Fibroblast of mammary gland (primary cell): ENCODE measurements around the gene MAPRE3.

Experiments used
- DNase-seq: peaks from one replicate; pipeline ENCODE4 v3.0.0-alpha.2; 2010; ENCODE audit warnings: low read depth
- H3K4me3 ChIP-seq: 2 replicates; pipeline ENCODE4 v1.5.1; 2011; ENCODE audit warnings: low read depth, mild to moderate bottlenecking, low read length, moderate library complexity; ENCODE audit not compliant: control insufficient read depth
- TF ChIP-seq, protein P1 (sequence below): conservative IDR thresholded peaks from 2 replicates; pipeline ENCODE4 v1.5.1; 2011; ENCODE audit warnings: low read depth, low read length, inconsistent platforms; ENCODE audit not compliant: control insufficient read depth, insufficient read depth

The MAPRE3 gene

DNA sequence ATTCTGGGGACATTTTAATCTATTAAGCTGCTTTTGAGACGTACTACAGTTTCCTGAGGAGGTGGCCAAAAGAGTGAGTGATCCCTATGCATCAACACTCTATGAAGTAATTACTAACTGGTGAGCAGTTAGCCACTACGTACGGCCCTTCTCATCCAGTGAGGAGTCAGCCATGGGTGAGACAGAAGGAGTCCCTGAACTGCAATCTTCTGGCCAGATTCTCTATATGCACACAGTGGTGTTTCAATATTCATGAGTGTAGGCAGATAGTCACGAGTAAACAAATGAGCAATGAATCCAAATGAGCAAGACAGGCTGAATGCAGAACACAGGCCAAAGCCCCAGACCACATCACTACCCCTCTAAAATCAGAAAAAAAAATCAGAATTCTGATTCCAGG is 32.6 kb downstream of the MAPRE3 start:
- no peak overlapping the region for H3K4me3 ChIP-seq
- peak; percentile 68 for DNase-seq
- TF ChIP-seq, protein P1, sequence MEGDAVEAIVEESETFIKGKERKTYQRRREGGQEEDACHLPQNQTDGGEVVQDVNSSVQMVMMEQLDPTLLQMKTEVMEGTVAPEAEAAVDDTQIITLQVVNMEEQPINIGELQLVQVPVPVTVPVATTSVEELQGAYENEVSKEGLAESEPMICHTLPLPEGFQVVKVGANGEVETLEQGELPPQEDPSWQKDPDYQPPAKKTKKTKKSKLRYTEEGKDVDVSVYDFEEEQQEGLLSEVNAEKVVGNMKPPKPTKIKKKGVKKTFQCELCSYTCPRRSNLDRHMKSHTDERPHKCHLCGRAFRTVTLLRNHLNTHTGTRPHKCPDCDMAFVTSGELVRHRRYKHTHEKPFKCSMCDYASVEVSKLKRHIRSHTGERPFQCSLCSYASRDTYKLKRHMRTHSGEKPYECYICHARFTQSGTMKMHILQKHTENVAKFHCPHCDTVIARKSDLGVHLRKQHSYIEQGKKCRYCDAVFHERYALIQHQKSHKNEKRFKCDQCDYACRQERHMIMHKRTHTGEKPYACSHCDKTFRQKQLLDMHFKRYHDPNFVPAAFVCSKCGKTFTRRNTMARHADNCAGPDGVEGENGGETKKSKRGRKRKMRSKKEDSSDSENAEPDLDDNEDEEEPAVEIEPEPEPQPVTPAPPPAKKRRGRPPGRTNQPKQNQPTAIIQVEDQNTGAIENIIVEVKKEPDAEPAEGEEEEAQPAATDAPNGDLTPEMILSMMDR = no peak

DNA sequence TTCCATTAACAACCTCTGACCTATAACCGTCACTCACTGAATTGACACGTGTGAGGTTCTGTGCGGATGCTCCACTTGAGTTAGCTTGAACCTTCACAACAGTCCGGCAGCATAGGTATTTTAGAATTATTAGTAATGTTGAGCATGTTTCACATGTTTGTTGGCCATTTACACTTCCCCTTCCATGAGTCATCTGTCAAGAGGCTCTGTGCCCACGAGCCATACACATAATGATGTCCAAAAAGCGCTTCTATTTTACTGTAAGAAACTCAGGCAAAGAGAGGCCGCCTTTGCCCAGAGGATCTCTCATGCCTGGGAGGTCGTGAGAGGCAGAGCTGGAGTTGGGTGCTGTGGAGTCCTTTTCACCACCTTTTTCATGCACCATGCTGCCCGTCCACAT is 33.4 kb downstream of the MAPRE3 start:
- no peak overlapping the region for H3K4me3 ChIP-seq
- DNase-seq = peak; percentile 59
- TF ChIP-seq, protein P1 = no peak

DNA sequence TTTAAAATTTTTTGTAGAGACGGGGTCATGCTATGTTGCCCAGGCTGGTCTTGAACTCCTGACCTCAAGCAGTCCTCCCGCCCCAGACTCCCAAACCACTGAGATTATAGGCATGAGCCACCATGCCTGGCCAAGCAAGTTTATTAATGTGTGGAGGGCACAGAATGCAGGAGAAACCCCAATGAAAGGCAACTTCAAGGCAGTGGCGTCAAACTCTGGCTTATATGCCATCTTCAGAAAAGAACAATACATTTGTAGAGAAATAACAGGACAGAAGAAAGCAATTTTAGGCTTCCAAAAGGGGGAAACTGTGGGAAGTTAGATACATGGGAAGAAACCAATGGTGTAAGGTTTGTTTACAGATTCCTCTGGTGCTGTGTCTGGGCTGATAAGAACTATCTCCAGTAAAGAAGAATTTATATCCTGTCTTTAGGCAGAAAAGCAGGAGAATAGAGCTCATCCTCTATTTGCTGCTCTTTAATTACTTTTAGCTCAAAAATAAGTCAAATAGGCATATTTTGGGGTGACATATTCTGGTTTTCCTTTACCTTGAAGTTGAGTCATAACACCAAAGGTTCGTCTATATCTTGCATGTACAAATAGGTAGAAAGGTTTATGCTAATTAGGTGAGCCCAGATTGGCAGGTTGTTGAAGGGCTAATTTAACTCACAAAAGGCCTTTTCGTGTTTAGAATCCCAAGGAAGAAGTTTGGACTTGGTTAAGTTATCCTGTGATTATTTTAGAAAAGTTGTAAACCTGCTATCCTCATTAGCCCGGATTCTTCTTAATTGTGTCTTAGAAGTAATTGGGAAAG is 36.4 kb downstream of the MAPRE3 start:
- TF ChIP-seq, protein P1 = no peak
- DNase-seq = no peak

DNA sequence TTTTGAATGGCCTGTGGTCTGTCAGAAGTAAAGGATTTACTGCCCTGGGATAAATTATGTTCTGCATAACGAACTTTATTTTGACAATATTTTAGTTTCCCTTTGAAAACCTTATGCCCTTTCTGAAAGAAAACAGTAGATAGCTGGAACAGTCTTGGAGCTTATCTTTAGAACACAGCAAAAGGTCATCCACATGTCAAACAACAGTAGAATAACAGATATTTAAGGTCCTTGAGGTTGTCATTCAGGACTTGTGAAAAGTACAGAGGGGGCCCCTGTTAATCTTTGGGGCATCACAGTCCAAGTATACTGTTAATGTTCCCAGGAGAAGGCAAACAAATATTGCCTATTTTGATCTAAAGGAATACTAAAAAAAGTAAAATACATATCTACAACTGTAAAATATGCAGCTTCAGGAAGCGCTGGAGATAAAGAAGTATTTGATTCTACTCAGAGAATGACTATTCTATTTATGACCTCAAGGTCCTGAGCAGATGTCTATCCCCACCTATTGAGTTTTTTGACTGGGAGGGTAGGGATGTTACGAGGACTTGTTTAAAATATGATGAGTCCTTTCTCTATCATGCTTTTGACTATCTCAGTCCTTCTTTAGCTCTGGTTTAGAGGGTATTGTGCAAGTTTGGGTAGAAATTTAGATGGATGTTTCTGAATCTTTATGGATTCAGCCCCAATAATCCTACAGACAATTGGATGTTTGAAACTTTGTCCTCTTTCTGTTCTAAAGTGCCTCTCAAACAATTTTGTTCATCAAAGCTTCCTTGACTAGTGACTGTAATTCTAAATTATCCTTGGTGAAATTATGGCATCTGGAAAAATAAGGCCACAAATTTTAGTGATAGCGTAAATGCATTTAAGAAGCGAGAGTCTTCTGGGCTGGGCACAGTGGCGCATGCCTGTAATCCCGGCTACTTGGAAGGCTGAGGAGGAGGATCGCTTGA is 37.3 kb downstream of the MAPRE3 start:
- TF ChIP-seq, protein P1 = no peak
- no peak for DNase-seq
- H3K4me3 ChIP-seq = no peak overlapping the region

More for the DNA sequence above, 36.4 kb downstream of the MAPRE3 start:
- no peak overlapping the region for H3K4me3 ChIP-seq

DNA sequence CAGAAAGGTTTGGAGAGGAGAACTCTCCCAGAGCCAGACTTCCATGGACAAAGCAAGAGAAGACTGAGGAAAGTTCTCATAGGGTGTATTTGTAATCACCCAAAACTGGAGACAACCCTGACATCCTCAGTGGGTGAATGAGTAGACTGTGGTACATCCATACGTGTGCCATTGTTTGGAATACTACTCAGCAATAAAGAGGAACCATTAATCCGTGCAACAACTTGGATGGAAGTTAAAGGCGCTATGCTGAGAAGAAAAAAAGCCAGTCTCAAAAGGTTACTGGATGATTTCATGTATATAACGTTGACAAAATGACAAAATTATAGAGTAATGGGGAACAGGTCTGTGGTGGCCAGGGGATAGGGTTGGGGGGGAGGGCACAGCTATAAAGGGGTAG is 38.2 kb downstream of the MAPRE3 start:
- H3K4me3 ChIP-seq = no peak overlapping the region
- TF ChIP-seq, protein P1 = no peak
- DNase-seq = no peak

DNA sequence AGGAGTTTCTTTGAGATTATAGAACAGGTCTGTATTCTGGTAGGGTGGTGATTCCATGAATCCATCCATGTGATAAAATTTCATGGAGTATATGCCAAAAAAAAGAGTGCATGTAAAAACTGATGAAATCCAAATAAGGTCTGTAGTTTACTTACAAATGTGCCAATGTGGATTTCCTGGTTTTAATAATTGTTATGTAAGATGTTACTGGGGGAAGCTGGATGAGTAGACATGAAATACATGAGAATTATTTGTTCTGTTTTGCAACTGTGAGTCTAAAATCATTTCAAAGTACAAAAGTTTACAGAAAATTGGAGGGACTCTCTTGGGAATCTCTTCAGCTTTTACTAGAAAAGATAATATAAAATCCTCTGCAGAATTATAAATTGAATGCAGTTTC is 38.6 kb downstream of the MAPRE3 start:
- H3K4me3 ChIP-seq = no peak overlapping the region
- DNase-seq = no peak
- TF ChIP-seq, protein P1 = no peak
